GM12878 (cell line): ENCODE measurements around the gene FBXL7. TPM values are rescaled to one million over a fixed set of nuclear protein-coding genes. Genes with fewer than 3 reads are reported as not detected.

Experiments
- ATAC-seq: fragments of 200-7000 bp; cut with Tn5 transposase; 3 replicates; pipeline ENCODE4 v1.9.1; 2020; ENCODE audit warnings: mild to moderate bottlenecking, moderate library complexity
- BruUV-seq: library from RNA; stranded (reverse); fragments of 400-500 nt; replicated peaks from 2 replicates; lab custom pipeline; 2021; lab: Mats Ljungman, UMichigan
- CTCF ChIA-PET: fragments of 300-600 bp; sonication (Branson Sonifier 250); formaldehyde crosslinking; extraction: SDS; loops from one replicate; lab custom pipeline; 2021; ENCODE audit warnings: inconsistent platforms; lab: Yijun Ruan, JAX
- POLR2A ChIA-PET: fragments of 350-600 bp; formaldehyde crosslinking; extraction: SDS; loops from one replicate; lab custom pipeline; 2021; ENCODE audit warnings: inconsistent platforms; lab: Charles Lee
- RAD21 ChIA-PET: fragments of 300-600 bp; sonication (Branson Sonifier 250); formaldehyde crosslinking; loops from one replicate; lab custom pipeline; 2023; ENCODE audit warnings: antibody characterized with exemption; ENCODE audit not compliant: unreplicated experiment; lab: Charles Lee
- SMC1A ChIA-PET: fragments of 300-600 bp; sonication (Branson Sonifier 250); formaldehyde crosslinking; loops from one replicate; lab custom pipeline; 2023; ENCODE audit not compliant: unreplicated experiment, uncharacterized antibody; lab: Charles Lee
- DNase-seq: peaks from one replicate; pipeline ENCODE4 v3.0.0-alpha.2; 2011; ENCODE audit warnings: low read depth, low spot score
- FAIRE-seq: peaks from 3 replicates; lab custom pipeline; 2011; peaks lifted over from hg19 to GRCh38; lab: Jason Lieb, UNC
- H2AFZ ChIP-seq: 2 replicates; pipeline ENCODE4 v1.6.0; 2011; ENCODE audit warnings: low read depth, low read length, control low read depth; ENCODE audit not compliant: control insufficient read depth
- H3K27ac ChIP-seq: 2 replicates; pipeline ENCODE4 v1.5.1; 2011; ENCODE audit warnings: control low read depth; ENCODE audit not compliant: control insufficient read depth, insufficient read depth
- H3K27me3 ChIP-seq, 2 experiments: replicated peaks in 1 of 2; 2 replicates each; pipeline versions ENCODE4 v1.6.0 to v1.6.1; 2011; ENCODE audit warnings: low read length in 1 of 2; ENCODE audit not compliant: control insufficient read depth in 2 of 2, insufficient read depth in 2 of 2
- H3K36me3 ChIP-seq, 2 experiments: 2 replicates each; pipeline ENCODE4 v1.5.1; 2011; ENCODE audit warnings: low read length in 1 of 2; ENCODE audit not compliant: control insufficient read depth in 2 of 2, insufficient read depth in 2 of 2
- H3K4me1 ChIP-seq: 2 replicates; pipeline ENCODE4 v1.6.1; 2011; ENCODE audit warnings: mild to moderate bottlenecking, low read length, moderate library complexity, mixed read lengths; ENCODE audit not compliant: control insufficient read depth, insufficient read depth
- H3K4me2 ChIP-seq: 2 replicates; pipeline ENCODE4 v1.6.0; 2011; ENCODE audit warnings: control low read depth; ENCODE audit not compliant: control insufficient read depth, insufficient read depth
- H3K4me3 ChIP-seq: fragments of 200-600 bp; sonication (generic); 2 replicates; pipeline ENCODE4 v1.5.1; 2016
- H3K79me2 ChIP-seq: 2 replicates; pipeline ENCODE4 v1.6.0; 2011; ENCODE audit warnings: low read length; ENCODE audit not compliant: control insufficient read depth, insufficient read depth
- H3K9ac ChIP-seq: 2 replicates; pipeline ENCODE4 v1.8.0; 2011; ENCODE audit warnings: low read length, control low read depth, mixed read lengths; ENCODE audit not compliant: control insufficient read depth, insufficient read depth
- H3K9me3 ChIP-seq: replicated peaks from 3 replicates; pipeline ENCODE4 v1.5.1; 2011; ENCODE audit warnings: mild to moderate bottlenecking, low read length; ENCODE audit not compliant: control insufficient read depth, insufficient read depth
- H4K20me1 ChIP-seq: 2 replicates; pipeline ENCODE4 v1.6.0; 2011; ENCODE audit not compliant: control insufficient read depth, insufficient read depth
- CEBPB ChIP-seq, 2 experiments: fragments of 150-350 bp in 1 of 2; IDR thresholded peaks; 2 replicates each; pipeline ENCODE4 v1.6.1; 2012 to 2014; ENCODE audit warnings: low read depth in 2 of 2, low read length in 2 of 2, borderline replicate concordance in 1 of 2, inconsistent platforms in 1 of 2
- ESRRA ChIP-seq: IDR thresholded peaks from 2 replicates; pipeline ENCODE4 v1.6.1; 2012; ENCODE audit warnings: mild to moderate bottlenecking, low read length, improper control_type of control experiment
- FOS ChIP-seq: IDR thresholded peaks from 3 replicates; pipeline ENCODE4 v1.6.1; 2011; ENCODE audit warnings: borderline replicate concordance; ENCODE audit not compliant: insufficient read length; ENCODE audit errors: extremely low read depth
- FOXM1 ChIP-seq: IDR thresholded peaks from 2 replicates; pipeline ENCODE4 v1.6.1; 2012; ENCODE audit warnings: low read depth, mild to moderate bottlenecking, inconsistent platforms, low read length, moderate library complexity
- HDAC6 ChIP-seq: fragments of 200-600 bp; sonication (generic); IDR thresholded peaks from one replicate; pipeline ENCODE4 v1.8.0; 2017; ENCODE audit warnings: antibody characterized with exemption; ENCODE audit not compliant: unreplicated experiment
- IKZF1 ChIP-seq: fragments of 450-650 bp; conservative IDR thresholded peaks from 2 replicates; pipeline ENCODE4 v1.6.1; 2017; ENCODE audit warnings: antibody characterized with exemption, mild to moderate bottlenecking
- IKZF2 ChIP-seq, 2 experiments: fragments of 450-650 bp; IDR thresholded peaks; 2 replicates each; pipeline ENCODE4 v1.6.1; 2017; ENCODE audit warnings: mild to moderate bottlenecking in 2 of 2, moderate library complexity in 2 of 2
- KDM1A ChIP-seq: fragments of 200-600 bp; sonication (generic); IDR thresholded peaks from 2 replicates; pipeline ENCODE4 v1.6.1; 2016; ENCODE audit warnings: borderline replicate concordance
- MTA3 ChIP-seq: IDR thresholded peaks from 2 replicates; pipeline ENCODE4 v1.6.1; 2012; ENCODE audit warnings: low read length, inconsistent platforms, borderline replicate concordance
- MXI1 ChIP-seq: fragments of 150-350 bp; IDR thresholded peaks from 2 replicates; pipeline ENCODE4 v1.6.1; 2011; ENCODE audit warnings: low read depth, mild to moderate bottlenecking, inconsistent platforms, low read length, improper control_type of control experiment
- MYC ChIP-seq: IDR thresholded peaks from 2 replicates; pipeline ENCODE4 v1.6.1; 2011; ENCODE audit warnings: mild to moderate bottlenecking, low read length, moderate library complexity, inconsistent platforms; ENCODE audit not compliant: insufficient read depth, insufficient replicate concordance, insufficient read length, severe bottlenecking
- NR2C2 ChIP-seq: IDR thresholded peaks from 2 replicates; pipeline ENCODE4 v1.6.1; 2011; ENCODE audit warnings: borderline replicate concordance, low read depth; ENCODE audit not compliant: control insufficient read depth, insufficient read length
- PML ChIP-seq: IDR thresholded peaks from 2 replicates; pipeline ENCODE4 v1.6.1; 2012; ENCODE audit warnings: low read length, inconsistent platforms
- POLR2A ChIP-seq: IDR thresholded peaks from 2 replicates; pipeline ENCODE4 v1.6.1; 2011; ENCODE audit warnings: low read depth, mild to moderate bottlenecking, low read length
- RAD51 ChIP-seq: fragments of 450-650 bp; IDR thresholded peaks from 2 replicates; pipeline ENCODE4 v1.6.1; 2016; ENCODE audit warnings: moderate library complexity, mild to moderate bottlenecking, inconsistent platforms
- STAT3 ChIP-seq: IDR thresholded peaks from 2 replicates; pipeline ENCODE4 v1.6.1; 2011; ENCODE audit warnings: low read depth, low read length, improper control_type of control experiment
- TARDBP ChIP-seq: IDR thresholded peaks from 2 replicates; pipeline ENCODE4 v1.6.1; 2016; ENCODE audit warnings: borderline replicate concordance
- YY1 ChIP-seq: IDR thresholded peaks from 2 replicates; pipeline ENCODE4 v1.6.1; 2011; ENCODE audit warnings: low read depth, mild to moderate bottlenecking, low read length
- WGBS: methylation state at CpG from one replicate; pipeline ENCODE4 v1.1.6; 2016; ENCODE audit warnings: low lambda C conversion rate; ENCODE audit not compliant: insufficient replicate concordance, insufficient coverage; ENCODE audit errors: missing lambda C conversion rate; 5-methylcytosine and 5-hydroxymethylcytosine counted together
- in situ Hi-C: fragments of 300-500 bp; cut with MboI; formaldehyde crosslinking; loops from 9 replicates; pipeline ENCODE4 v1.14.3; 2018; ENCODE audit warnings: mixed read lengths
- intact Hi-C: fragments of 100-400 bp; cut with micrococcal nuclease; formaldehyde crosslinking; loops from one replicate; pipeline ENCODE4 v1.14.2; 2022; ENCODE audit not compliant: unreplicated experiment
- polyA plus RNA-seq, 11 experiments: library from polyadenylated mRNA; depleted of rRNA in 4 of 11; unstranded in 6 of 11; stranded (reverse) in 5 of 11; fragments of >200 nt; fragmentation: Nextera tagmentation in 4 of 11; fragmentation: Illumina TruSeq in 1 of 11; extraction: Ambion mirVana in 4 of 11; extraction: Trizol in 1 of 11; gene quantifications; 1 replicate in 1 of 11; 2 replicates in 10 of 11; pipeline versions ENCODE4 v1.2.1 to v1.2.3, GENCODE V29; 2011 to 2016; ENCODE audit warnings: inconsistent platforms in 2 of 11, missing spikeins in 2 of 11, low read depth in 1 of 11
- total RNA-seq, 4 experiments: library from RNA; depleted of rRNA in 3 of 4; stranded (reverse); fragments of >200 nt in 3 of 4; fragmentation: Illumina TruSeq in 1 of 4; extraction: Trizol in 1 of 4; gene quantifications; 2 replicates each; pipeline versions ENCODE4 v1.2.1 to v1.2.3, GENCODE V29; 2013 to 2021
- TF ChIP-seq, protein P1 (sequence below): fragments of 450-650 bp; IDR thresholded peaks from 2 replicates; pipeline ENCODE4 v1.6.1; 2018; ENCODE audit warnings: borderline replicate concordance, mild to moderate bottlenecking; ENCODE audit not compliant: partially characterized antibody

FBXL7 gene
- total and polyA plus RNA-seq, 10 of the 15 experiments (the other 5 are each of a cell fraction or from before 2014, with no cell fraction given) = 0.03 to 0.44 (median 0.16) TPM

DNA sequence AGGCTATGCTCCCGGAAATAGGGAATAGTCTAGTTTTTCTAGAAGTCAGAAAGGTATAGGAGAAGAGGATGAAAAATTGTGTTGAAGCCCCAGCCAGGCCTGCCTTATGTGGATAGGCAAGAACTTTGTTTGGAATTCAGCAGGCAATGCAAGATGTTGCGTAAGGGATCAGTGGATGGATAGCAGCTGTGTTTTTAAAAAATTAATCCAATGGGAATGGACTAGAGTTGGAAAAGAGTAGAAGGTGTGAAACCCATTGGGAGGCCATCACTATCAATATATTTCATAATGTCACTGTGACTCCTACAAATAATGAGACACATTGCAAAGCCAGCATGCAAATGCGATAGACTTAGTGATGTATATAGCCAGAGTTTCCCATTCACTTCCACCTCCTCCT, 397.7 kb downstream of the FBXL7 start:
- TF ChIP-seq MTA3 (no peak), TARDBP (no peak), FOXM1 (no peak), RAD51 (no peak)
- TF ChIP-seq, protein P1, sequence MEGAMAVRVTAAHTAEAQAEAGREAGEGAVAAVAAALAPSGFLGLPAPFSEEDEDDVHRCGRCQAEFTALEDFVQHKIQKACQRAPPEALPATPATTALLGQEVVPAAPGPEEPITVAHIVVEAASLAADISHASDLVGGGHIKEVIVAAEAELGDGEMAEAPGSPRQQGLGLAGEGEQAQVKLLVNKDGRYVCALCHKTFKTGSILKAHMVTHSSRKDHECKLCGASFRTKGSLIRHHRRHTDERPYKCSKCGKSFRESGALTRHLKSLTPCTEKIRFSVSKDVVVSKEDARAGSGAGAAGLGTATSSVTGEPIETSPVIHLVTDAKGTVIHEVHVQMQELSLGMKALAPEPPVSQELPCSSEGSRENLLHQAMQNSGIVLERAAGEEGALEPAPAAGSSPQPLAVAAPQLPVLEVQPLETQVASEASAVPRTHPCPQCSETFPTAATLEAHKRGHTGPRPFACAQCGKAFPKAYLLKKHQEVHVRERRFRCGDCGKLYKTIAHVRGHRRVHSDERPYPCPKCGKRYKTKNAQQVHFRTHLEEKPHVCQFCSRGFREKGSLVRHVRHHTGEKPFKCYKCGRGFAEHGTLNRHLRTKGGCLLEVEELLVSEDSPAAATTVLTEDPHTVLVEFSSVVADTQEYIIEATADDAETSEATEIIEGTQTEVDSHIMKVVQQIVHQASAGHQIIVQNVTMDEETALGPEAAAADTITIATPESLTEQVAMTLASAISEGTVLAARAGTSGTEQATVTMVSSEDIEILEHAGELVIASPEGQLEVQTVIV = no peak
- no peak overlapping the region for H3K27ac ChIP-seq
- FAIRE-seq (no peak), ATAC-seq (no peak), DNase-seq (no peak)
- BruUV-seq = no TSS peak
- no peak overlapping the region for H3K9ac ChIP-seq
- no peaks in the 10 kb centered on the region for H3K9me3 ChIP-seq
- in situ Hi-C loops (no loop called here), intact Hi-C loops (no loop called here)
- ChIA-PET SMC1A (no interaction called here), POLR2A (no interaction called here), CTCF (no interaction called here), RAD21 (no interaction called here)
- H3K4me3 ChIP-seq = no peak overlapping the region
- H3K79me2 ChIP-seq = no peaks in the 10 kb centered on the region
- no peak overlapping the region for H2AFZ ChIP-seq
- WGBS = 57% methylated on average over 3 of the region's 3 CpGs
- no peak overlapping the region for H3K4me2 ChIP-seq
- H4K20me1 ChIP-seq = no peaks in the 10 kb centered on the region
- H3K36me3 ChIP-seq = no peaks in the 10 kb centered on the region
- H3K4me1 ChIP-seq = no peaks in the 10 kb centered on the region
- H3K27me3 ChIP-seq = no peaks in the 10 kb centered on the region

DNA sequence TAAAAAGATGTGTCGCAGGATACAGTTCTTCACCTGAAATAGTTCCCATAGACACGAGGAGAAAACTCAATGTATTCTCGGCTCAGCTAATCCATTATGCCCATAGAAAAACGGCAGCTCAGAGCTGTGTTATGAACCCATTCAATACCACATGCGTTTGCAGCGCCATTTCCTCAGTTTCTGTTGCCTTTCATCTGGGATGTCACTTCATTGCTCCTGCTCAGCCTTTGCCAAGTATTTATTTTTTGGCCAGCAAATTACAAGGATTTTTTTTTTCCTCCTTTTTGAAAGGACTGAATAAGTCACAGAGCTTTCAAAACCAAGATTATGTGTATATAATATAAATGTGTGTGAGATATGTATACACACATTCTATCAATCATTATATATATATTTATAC, 398.7 kb downstream of the FBXL7 start:
- DNase-seq = no peak
- Histone ChIP-seq H3K4me3 (no peak overlapping the region), H3K79me2 (no peaks in the 10 kb centered on the region), H3K9ac (no peak overlapping the region), H3K4me1 (no peaks in the 10 kb centered on the region), H3K36me3 (no peaks in the 10 kb centered on the region), H3K27ac (no peak overlapping the region), H3K27me3 (no peaks in the 10 kb centered on the region), H2AFZ (no peak overlapping the region), H4K20me1 (no peaks in the 10 kb centered on the region), H3K4me2 (no peak overlapping the region), H3K9me3 (no peaks in the 10 kb centered on the region)
- CTCF ChIA-PET = no interaction called here
- RAD21 ChIA-PET = no interaction called here
- no peak for ATAC-seq
- WGBS = 39% methylated on average over 6 of the region's 6 CpGs
- intact Hi-C loops (no loop called here), in situ Hi-C loops (no loop called here)
- FAIRE-seq = no peak
- SMC1A ChIA-PET = no interaction called here
- POLR2A ChIA-PET = no interaction called here
- no TSS peak for BruUV-seq
- no peak for TF ChIP-seq MYC
- no peak for TF ChIP-seq KDM1A
- TF ChIP-seq ESRRA = no peak
- TF ChIP-seq MXI1 = no peak
- no peak for TF ChIP-seq NR2C2
- no peak for TF ChIP-seq CEBPB (IDR thresholded peaks at IDR 0.05; ENCODE audit: borderline replicate concordance in 1 of 2, low read depth in 2 of 2, low read length in 2 of 2)
- TF ChIP-seq IKZF2 (IDR thresholded peaks at IDR 0.05) = no peak
- TF ChIP-seq YY1 = no peak
- no peak for TF ChIP-seq STAT3
- TF ChIP-seq FOS = no peak
- TF ChIP-seq HDAC6 = no peak
- TF ChIP-seq POLR2A = no peak
- TF ChIP-seq IKZF1 = no peak
- TF ChIP-seq PML = no peak
